ENCODE results near the gene GRIPAP1.

Gene GRIPAP1

DNA sequence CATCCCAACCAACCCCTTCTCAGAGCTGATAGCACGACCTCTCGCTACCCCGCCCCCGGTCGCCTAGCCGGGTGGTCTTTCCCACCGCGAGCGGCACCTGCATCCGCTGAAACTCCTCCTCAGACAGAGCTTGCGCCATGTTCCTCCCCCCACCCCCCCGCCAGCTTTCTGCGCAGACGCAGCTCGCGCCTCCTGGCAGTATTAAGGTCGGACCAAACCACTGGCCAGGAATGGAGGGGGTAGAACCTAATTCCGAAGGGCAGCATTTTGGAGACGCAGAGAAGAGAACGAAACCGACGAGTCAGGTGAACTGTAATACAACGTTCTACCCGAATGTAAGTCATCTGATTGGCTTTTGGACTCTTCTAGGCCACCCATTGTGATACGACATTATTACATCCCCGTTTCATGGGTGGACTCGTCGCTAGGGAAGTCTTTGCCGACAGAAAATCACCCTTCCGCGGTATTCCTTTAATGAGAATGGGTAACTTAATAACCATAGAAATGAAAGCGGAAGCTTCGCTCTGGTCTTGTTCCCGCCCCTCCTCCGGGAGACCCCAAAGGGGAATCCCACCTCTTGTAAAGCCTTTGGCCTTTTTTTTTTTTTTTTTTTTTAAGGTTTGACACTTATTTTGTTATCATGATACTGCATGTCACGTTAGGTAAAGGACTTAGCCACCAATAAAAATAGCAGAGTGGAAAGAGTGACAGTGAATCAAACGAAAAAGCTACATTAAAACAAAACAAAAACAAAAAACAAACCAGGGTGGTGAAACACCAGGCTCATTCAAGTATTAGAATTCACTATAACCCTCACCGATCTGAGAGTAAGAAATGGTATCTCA lies at the start of gene GRIPAP1:
Gene GRIPAP1, minus strand, starts transcription at position 174 of the 845 bp plus-strand sequence. Its CDS starts 35 bp downstream, at position 139.
- Histone ChIP-seq H3K79me2 (ENCODE audit: low read length) (peaks cover 27% of the 10 kb centered on the region), H3K4me2 (ENCODE audit: low read length) (peak within 1 kb of the TSS; percentile 56), H4K20me1 (ENCODE audit: insufficient read depth, low read length) (peaks cover 4% of the 10 kb centered on the region; the same call in 1 of the 2 replicates), H3K9ac (ENCODE audit: low read length) (peak within 1 kb of the TSS; percentile 100), H2AFZ (ENCODE audit: low read depth, low read length) (peak within 1 kb of the TSS; percentile 71; the same call in 1 of the 2 replicates), H3K27me3 (ENCODE audit: low read depth, low read length) (no peaks in the 10 kb centered on the region), H3K4me3 (ENCODE audit: low read length) (peak within 1 kb of the TSS; percentile 100), H3K4me1 (ENCODE audit: low read length) (peaks cover 13% of the 10 kb centered on the region), H3K9me3 (ENCODE audit: insufficient read depth, low read length) (no peaks in the 10 kb centered on the region), H3K27ac (ENCODE audit: low read length) (peak within 1 kb of the TSS; percentile 79), H3K36me3 (replicated peaks; ENCODE audit: low read depth, low read length) (peaks cover 15% of the 10 kb centered on the region)
- TF ChIP-seq, protein P1, sequence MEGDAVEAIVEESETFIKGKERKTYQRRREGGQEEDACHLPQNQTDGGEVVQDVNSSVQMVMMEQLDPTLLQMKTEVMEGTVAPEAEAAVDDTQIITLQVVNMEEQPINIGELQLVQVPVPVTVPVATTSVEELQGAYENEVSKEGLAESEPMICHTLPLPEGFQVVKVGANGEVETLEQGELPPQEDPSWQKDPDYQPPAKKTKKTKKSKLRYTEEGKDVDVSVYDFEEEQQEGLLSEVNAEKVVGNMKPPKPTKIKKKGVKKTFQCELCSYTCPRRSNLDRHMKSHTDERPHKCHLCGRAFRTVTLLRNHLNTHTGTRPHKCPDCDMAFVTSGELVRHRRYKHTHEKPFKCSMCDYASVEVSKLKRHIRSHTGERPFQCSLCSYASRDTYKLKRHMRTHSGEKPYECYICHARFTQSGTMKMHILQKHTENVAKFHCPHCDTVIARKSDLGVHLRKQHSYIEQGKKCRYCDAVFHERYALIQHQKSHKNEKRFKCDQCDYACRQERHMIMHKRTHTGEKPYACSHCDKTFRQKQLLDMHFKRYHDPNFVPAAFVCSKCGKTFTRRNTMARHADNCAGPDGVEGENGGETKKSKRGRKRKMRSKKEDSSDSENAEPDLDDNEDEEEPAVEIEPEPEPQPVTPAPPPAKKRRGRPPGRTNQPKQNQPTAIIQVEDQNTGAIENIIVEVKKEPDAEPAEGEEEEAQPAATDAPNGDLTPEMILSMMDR (IDR thresholded peaks at IDR 0.05; ENCODE audit: low read depth, low read length): no peak

DNA sequence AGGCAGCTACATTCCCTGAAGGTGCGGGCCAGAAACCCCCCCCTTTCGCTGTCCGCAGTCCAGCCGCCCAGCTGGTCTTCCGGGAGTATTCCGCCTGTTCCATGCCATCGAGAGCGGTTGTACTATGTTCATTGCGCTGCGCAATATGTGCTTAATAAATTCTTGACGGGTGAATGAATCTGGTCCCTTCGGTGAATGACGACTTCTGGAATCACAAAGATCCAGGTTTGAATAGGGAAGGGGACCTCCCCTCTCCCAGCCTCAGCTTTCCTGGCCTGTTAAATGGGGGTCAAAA lies 41.9 kb upstream of the GRIPAP1 start:
- Histone ChIP-seq H3K36me3 (replicated peaks; ENCODE audit: low read depth, low read length) (peaks cover 3% of the 10 kb centered on the region), H4K20me1 (ENCODE audit: insufficient read depth, low read length) (no peaks in the 10 kb centered on the region), H3K27ac (ENCODE audit: low read length) (no peak overlapping the region), H3K4me1 (ENCODE audit: low read length) (peaks cover 26% of the 10 kb centered on the region), H3K9ac (ENCODE audit: low read length) (peak overlapping the region; percentile 73), H3K27me3 (ENCODE audit: low read depth, low read length) (no peaks in the 10 kb centered on the region), H3K79me2 (ENCODE audit: low read length) (peaks cover 25% of the 10 kb centered on the region), H2AFZ (ENCODE audit: low read depth, low read length) (peak overlapping the region; percentile 94), H3K4me2 (ENCODE audit: low read length) (peak overlapping the region; percentile 94), H3K4me3 (ENCODE audit: low read length) (peak overlapping the region; percentile 80), H3K9me3 (ENCODE audit: insufficient read depth, low read length) (no peaks in the 10 kb centered on the region)
- TF ChIP-seq EZH2phosphoT487 (IDR thresholded peaks at IDR 0.05; ENCODE audit: low read depth): no peak

GRCh38 chrX:49043220-49043986 lies 41.3 kb upstream of the GRIPAP1 start, which contains the start of gene TFE3:
Gene TFE3, minus strand, starts transcription at chrX:49043357. Its CDS starts 131 bp downstream, at chrX:49043226.
- Histone ChIP-seq H3K27ac (ENCODE audit: low read length) (peak within 1 kb of the TSS; percentile 76), H4K20me1 (ENCODE audit: insufficient read depth, low read length) (no peaks in the 10 kb centered on the region), H3K27me3 (ENCODE audit: low read depth, low read length) (no peaks in the 10 kb centered on the region), H3K4me1 (ENCODE audit: low read length) (peaks cover 26% of the 10 kb centered on the region), H3K79me2 (ENCODE audit: low read length) (peaks cover 25% of the 10 kb centered on the region), H3K4me2 (ENCODE audit: low read length) (peak within 1 kb of the TSS; percentile 99), H3K36me3 (replicated peaks; ENCODE audit: low read depth, low read length) (peaks cover 9% of the 10 kb centered on the region), H3K9ac (ENCODE audit: low read length) (peak within 1 kb of the TSS; percentile 97), H3K4me3 (ENCODE audit: low read length) (peak within 1 kb of the TSS; percentile 98), H3K9me3 (ENCODE audit: insufficient read depth, low read length) (no peaks in the 10 kb centered on the region), H2AFZ (ENCODE audit: low read depth, low read length) (peak within 1 kb of the TSS; percentile 94)
- TF ChIP-seq, protein P1 (IDR thresholded peaks at IDR 0.05; ENCODE audit: low read depth, low read length): peak; percentile 62
- no peak for TF ChIP-seq EZH2phosphoT487 (IDR thresholded peaks at IDR 0.05; ENCODE audit: low read depth)

DNA sequence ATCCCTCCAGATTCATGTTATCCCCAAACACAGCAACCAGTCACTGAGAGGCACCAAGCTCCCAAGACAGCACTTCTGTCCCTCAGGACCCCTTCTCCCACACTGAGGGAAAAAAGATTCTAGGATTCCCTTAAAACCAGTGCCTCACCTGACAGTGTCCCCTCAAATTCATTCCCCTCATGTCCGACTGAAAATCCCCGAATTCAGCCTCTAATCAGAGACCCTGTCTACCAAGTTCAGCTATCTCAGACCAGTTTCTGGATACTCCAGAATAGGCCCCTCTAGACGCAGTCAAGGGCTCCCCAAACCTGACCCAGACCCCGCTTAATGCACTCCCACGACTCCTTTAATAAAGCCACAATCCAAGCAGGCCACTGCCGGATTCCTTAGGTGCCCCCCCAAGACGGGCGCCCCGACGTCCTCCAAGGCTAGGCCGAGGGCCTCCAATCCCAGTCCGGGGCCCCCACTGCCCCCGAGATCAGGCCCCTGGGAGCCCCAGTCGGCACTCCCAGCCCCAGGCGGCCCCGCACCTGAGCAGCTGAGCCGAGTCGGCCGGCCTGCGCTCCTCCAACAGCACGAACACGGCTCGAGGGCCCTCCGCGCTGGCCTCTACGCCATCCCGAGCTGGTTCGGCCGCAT lies 40.6 kb upstream of the GRIPAP1 start:
- peak overlapping the region; percentile 76 for H3K27ac ChIP-seq (ENCODE audit: low read length)
- peaks cover 15% of the 10 kb centered on the region for H3K36me3 ChIP-seq (replicated peaks; ENCODE audit: low read depth, low read length)
- peak overlapping the region; percentile 99 for H3K4me2 ChIP-seq (ENCODE audit: low read length)
- H3K9ac ChIP-seq (ENCODE audit: low read length): peak overlapping the region; percentile 97
- H3K9me3 ChIP-seq (ENCODE audit: insufficient read depth, low read length): no peaks in the 10 kb centered on the region
- TF ChIP-seq, protein P1 (IDR thresholded peaks at IDR 0.05; ENCODE audit: low read depth, low read length): no peak
- no peak for TF ChIP-seq EZH2phosphoT487 (IDR thresholded peaks at IDR 0.05; ENCODE audit: low read depth)
- H3K27me3 ChIP-seq (ENCODE audit: low read depth, low read length): no peaks in the 10 kb centered on the region
- H2AFZ ChIP-seq (ENCODE audit: low read depth, low read length): peak overlapping the region; percentile 9; the same call in 1 of the 2 replicates
- H4K20me1 ChIP-seq (ENCODE audit: insufficient read depth, low read length): no peaks in the 10 kb centered on the region
- peak overlapping the region; percentile 98 for H3K4me3 ChIP-seq (ENCODE audit: low read length)
- peaks cover 25% of the 10 kb centered on the region for H3K79me2 ChIP-seq (ENCODE audit: low read length)
- H3K4me1 ChIP-seq (ENCODE audit: low read length): peaks cover 26% of the 10 kb centered on the region
